A549 (cell line): ENCODE results near the gene MAPK8IP3.

Experiments used
- CEBPB ChIP-seq, 2 experiments: fragments of >200 bp in 1 of 2; sonication (Bioruptor Twin) in 1 of 2; formaldehyde crosslinking in 1 of 2; IDR thresholded peaks; 2 replicates each; pipeline ENCODE4 v1.6.1; 2012 to 2016
- CHD2 ChIP-seq: fragments of 150-350 bp; IDR thresholded peaks from 2 replicates; pipeline ENCODE4 v1.6.1; 2014; ENCODE audit warnings: low read length; ENCODE audit not compliant: partially characterized antibody
- EP300 ChIP-seq, 2 experiments: fragments of >200 bp; sonication (Bioruptor Twin); formaldehyde crosslinking; IDR thresholded peaks; 2 replicates in 1 of 2; 3 replicates in 1 of 2; pipeline ENCODE4 v1.6.1; 2016 to 2017
- JUN ChIP-seq, 2 experiments: fragments of >200 bp; sonication (Bioruptor Twin); formaldehyde crosslinking; IDR thresholded peaks; 2 replicates in 1 of 2; 3 replicates in 1 of 2; pipeline ENCODE4 v1.6.1; 2016 to 2017
- KDM1A ChIP-seq: fragments of 200-600 bp; sonication (generic); IDR thresholded peaks from 2 replicates; pipeline ENCODE4 v1.6.1; 2016; ENCODE audit warnings: low read depth, mild to moderate bottlenecking
- POLR2A ChIP-seq: IDR thresholded peaks from 2 replicates; pipeline ENCODE4 v1.6.1; 2012; ENCODE audit warnings: mild to moderate bottlenecking, low read length
- SREBF2 ChIP-seq: fragments of 450-650 bp; IDR thresholded peaks from 2 replicates; pipeline ENCODE4 v1.6.1; 2014; ENCODE audit warnings: mild to moderate bottlenecking, moderate library complexity
- TF ChIP-seq, protein P1 (sequence below): fragments of >200 bp; sonication (Bioruptor Twin); formaldehyde crosslinking; IDR thresholded peaks from 3 replicates; pipeline ENCODE4 v1.5.1; 2016
- TF ChIP-seq, protein P2 (sequence below): IDR thresholded peaks from 2 replicates; pipeline ENCODE4 v1.6.1; 2012
- TF ChIP-seq, protein P3 (sequence below): fragments of 150-350 bp; IDR thresholded peaks from 2 replicates; pipeline ENCODE4 v1.6.1; 2014; ENCODE audit warnings: low read depth, mild to moderate bottlenecking, low read length
- TF ChIP-seq, protein P4 (sequence below): fragments of 200-600 bp; sonication (generic); IDR thresholded peaks from 2 replicates; pipeline ENCODE4 v1.6.1; 2016; ENCODE audit warnings: antibody characterized with exemption, mild to moderate bottlenecking, moderate library complexity
- TF ChIP-seq, protein P5 (sequence below): fragments of 450-650 bp; IDR thresholded peaks from 2 replicates; pipeline ENCODE4 v1.6.1; 2014; ENCODE audit warnings: antibody characterized with exemption

DNA sequence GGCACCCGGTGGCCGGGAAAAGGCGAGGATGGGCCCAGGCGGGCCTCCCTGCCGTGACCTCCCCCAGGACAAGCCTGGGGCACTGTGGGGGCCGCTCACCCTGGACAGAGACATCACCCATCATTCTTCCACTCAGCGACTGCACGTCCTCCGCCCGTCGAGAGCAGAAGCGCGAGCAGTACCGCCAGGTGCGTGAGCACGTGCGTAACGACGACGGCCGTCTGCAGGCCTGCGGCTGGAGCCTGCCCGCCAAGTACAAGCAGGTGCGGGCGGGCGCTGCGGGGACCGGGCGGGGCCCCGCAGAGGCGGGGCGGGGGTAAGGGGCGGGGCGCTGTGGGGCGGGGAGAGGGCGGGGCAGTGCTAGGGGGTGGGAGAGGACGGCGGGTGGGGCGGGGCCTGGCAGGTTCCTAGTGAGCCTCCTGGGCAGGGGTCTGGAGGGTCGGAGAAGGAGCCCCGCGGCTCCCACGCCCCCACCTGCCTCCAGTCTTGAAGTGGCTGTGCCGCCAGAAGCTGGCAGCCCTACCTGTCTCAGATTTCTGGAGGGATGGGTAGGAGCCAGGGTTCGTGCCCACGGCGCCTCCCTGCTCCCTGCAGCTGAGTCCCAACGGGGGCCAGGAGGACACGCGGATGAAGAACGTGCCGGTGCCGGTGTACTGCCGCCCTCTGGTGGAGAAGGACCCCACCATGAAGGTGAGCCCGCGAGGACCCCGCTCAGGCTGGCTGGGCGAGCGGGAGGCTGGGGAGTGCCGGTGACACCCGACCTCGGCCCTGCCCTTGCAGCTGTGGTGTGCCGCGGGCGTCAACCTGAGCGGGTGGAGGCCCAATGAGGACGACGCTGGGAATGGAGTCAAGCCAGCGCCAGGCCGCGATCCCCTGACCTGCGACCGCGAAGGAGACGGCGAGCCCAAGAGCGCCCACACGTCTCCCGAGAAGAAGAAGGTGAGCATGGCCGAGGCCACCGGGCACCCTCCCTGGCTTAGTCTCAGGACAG lies 57.8 kb downstream of the MAPK8IP3 start:
- TF ChIP-seq, protein P1, sequence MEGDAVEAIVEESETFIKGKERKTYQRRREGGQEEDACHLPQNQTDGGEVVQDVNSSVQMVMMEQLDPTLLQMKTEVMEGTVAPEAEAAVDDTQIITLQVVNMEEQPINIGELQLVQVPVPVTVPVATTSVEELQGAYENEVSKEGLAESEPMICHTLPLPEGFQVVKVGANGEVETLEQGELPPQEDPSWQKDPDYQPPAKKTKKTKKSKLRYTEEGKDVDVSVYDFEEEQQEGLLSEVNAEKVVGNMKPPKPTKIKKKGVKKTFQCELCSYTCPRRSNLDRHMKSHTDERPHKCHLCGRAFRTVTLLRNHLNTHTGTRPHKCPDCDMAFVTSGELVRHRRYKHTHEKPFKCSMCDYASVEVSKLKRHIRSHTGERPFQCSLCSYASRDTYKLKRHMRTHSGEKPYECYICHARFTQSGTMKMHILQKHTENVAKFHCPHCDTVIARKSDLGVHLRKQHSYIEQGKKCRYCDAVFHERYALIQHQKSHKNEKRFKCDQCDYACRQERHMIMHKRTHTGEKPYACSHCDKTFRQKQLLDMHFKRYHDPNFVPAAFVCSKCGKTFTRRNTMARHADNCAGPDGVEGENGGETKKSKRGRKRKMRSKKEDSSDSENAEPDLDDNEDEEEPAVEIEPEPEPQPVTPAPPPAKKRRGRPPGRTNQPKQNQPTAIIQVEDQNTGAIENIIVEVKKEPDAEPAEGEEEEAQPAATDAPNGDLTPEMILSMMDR: peak; percentile 46
- TF ChIP-seq POLR2A (no peak), EP300 (IDR thresholded peaks at IDR 0.05) (no peak), CHD2 (no peak), JUN (IDR thresholded peaks at IDR 0.05) (no peak), KDM1A (no peak), CEBPB (IDR thresholded peaks at IDR 0.05) (no peak), SREBF2 (no peak)
- TF ChIP-seq, protein P2, sequence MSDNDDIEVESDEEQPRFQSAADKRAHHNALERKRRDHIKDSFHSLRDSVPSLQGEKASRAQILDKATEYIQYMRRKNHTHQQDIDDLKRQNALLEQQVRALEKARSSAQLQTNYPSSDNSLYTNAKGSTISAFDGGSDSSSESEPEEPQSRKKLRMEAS: 0 out of 2 replicates have a peak, but pooled peaks have one; percentile 33
- TF ChIP-seq, protein P3, sequence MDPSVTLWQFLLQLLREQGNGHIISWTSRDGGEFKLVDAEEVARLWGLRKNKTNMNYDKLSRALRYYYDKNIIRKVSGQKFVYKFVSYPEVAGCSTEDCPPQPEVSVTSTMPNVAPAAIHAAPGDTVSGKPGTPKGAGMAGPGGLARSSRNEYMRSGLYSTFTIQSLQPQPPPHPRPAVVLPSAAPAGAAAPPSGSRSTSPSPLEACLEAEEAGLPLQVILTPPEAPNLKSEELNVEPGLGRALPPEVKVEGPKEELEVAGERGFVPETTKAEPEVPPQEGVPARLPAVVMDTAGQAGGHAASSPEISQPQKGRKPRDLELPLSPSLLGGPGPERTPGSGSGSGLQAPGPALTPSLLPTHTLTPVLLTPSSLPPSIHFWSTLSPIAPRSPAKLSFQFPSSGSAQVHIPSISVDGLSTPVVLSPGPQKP: no peak
- TF ChIP-seq, protein P4, sequence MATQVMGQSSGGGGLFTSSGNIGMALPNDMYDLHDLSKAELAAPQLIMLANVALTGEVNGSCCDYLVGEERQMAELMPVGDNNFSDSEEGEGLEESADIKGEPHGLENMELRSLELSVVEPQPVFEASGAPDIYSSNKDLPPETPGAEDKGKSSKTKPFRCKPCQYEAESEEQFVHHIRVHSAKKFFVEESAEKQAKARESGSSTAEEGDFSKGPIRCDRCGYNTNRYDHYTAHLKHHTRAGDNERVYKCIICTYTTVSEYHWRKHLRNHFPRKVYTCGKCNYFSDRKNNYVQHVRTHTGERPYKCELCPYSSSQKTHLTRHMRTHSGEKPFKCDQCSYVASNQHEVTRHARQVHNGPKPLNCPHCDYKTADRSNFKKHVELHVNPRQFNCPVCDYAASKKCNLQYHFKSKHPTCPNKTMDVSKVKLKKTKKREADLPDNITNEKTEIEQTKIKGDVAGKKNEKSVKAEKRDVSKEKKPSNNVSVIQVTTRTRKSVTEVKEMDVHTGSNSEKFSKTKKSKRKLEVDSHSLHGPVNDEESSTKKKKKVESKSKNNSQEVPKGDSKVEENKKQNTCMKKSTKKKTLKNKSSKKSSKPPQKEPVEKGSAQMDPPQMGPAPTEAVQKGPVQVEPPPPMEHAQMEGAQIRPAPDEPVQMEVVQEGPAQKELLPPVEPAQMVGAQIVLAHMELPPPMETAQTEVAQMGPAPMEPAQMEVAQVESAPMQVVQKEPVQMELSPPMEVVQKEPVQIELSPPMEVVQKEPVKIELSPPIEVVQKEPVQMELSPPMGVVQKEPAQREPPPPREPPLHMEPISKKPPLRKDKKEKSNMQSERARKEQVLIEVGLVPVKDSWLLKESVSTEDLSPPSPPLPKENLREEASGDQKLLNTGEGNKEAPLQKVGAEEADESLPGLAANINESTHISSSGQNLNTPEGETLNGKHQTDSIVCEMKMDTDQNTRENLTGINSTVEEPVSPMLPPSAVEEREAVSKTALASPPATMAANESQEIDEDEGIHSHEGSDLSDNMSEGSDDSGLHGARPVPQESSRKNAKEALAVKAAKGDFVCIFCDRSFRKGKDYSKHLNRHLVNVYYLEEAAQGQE: no peak
- TF ChIP-seq, protein P5, sequence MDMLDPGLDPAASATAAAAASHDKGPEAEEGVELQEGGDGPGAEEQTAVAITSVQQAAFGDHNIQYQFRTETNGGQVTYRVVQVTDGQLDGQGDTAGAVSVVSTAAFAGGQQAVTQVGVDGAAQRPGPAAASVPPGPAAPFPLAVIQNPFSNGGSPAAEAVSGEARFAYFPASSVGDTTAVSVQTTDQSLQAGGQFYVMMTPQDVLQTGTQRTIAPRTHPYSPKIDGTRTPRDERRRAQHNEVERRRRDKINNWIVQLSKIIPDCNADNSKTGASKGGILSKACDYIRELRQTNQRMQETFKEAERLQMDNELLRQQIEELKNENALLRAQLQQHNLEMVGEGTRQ: no peak
